IMR-90 (cell line): ENCODE data around the gene TGFBR2. TPM values are rescaled to one million over a fixed set of nuclear protein-coding genes. Genes with fewer than 3 reads are reported as not detected.

Experiments
- ATAC-seq: fragments of 200-7000 bp; cut with Tn5 transposase; 2 replicates; pipeline ENCODE4 v1.9.1; 2020; ENCODE audit warnings: low read depth, mild to moderate bottlenecking, moderate library complexity
- BruUV-seq: library from RNA; stranded (reverse); fragments of 400-500 nt; replicated peaks from 2 replicates; lab custom pipeline; 2021; lab: Mats Ljungman, UMichigan
- CTCF ChIA-PET: fragments of 300-600 bp; formaldehyde crosslinking; extraction: SDS; loops from one replicate; lab custom pipeline; 2021; ENCODE audit warnings: antibody characterized with exemption; lab: Yijun Ruan, JAX
- POLR2A ChIA-PET: fragments of 300-600 bp; sonication (Branson Sonifier 250); formaldehyde crosslinking; loops from one replicate; lab custom pipeline; 2022; ENCODE audit warnings: antibody characterized with exemption; ENCODE audit not compliant: unreplicated experiment; lab: Charles Lee
- DNase-seq: peaks from one replicate; pipeline ENCODE4 v3.0.0; 2013
- H2AFZ ChIP-seq: replicated peaks from 2 replicates; pipeline ENCODE3; 2013; ENCODE audit warnings: low read length, mild to moderate bottlenecking; ENCODE audit not compliant: poor library complexity
- H2AK5ac ChIP-seq: 2 replicates; pipeline ENCODE4 v1.6.1; 2013; ENCODE audit warnings: low read depth, low read length, inconsistent platforms
- H2AK9ac ChIP-seq: replicated peaks from 2 replicates; pipeline ENCODE3; 2013; ENCODE audit warnings: mild to moderate bottlenecking, low read depth, low read length, moderate library complexity; ENCODE audit not compliant: poor library complexity
- H2BK120ac ChIP-seq: 2 replicates; pipeline ENCODE4 v1.6.1; 2013; ENCODE audit warnings: low read depth, low read length, inconsistent platforms
- H2BK15ac ChIP-seq: 3 replicates; pipeline ENCODE4 v1.6.1; 2013; ENCODE audit warnings: low read depth, low read length, inconsistent platforms
- H2BK20ac ChIP-seq: 2 replicates; pipeline ENCODE4 v1.6.1; 2013; ENCODE audit warnings: low read depth, mild to moderate bottlenecking, inconsistent platforms, low read length, moderate library complexity
- H2BK5ac ChIP-seq: 2 replicates; pipeline ENCODE4 v1.6.1; 2013; ENCODE audit warnings: mild to moderate bottlenecking, low read depth, low read length, inconsistent platforms; ENCODE audit not compliant: poor library complexity, severe bottlenecking
- H3K14ac ChIP-seq: replicated peaks from 2 replicates; pipeline ENCODE4 v1.6.1; 2013; ENCODE audit warnings: low read depth, low read length, inconsistent platforms
- H3K18ac ChIP-seq: 2 replicates; pipeline ENCODE4 v1.6.1; 2013; ENCODE audit warnings: low read depth, low read length, control low read depth
- H3K23ac ChIP-seq: 2 replicates; pipeline ENCODE4 v1.6.1; 2013; ENCODE audit warnings: low read depth, low read length, inconsistent platforms
- H3K27ac ChIP-seq: 2 replicates; pipeline ENCODE4 v1.5.1; 2013; ENCODE audit warnings: mild to moderate bottlenecking, control low read depth, low read length; ENCODE audit not compliant: insufficient read depth
- H3K27me3 ChIP-seq: 2 replicates; pipeline ENCODE4 v1.6.1; 2013; ENCODE audit warnings: low read length; ENCODE audit not compliant: control insufficient read depth, insufficient read depth
- H3K36me3 ChIP-seq: 2 replicates; pipeline ENCODE4 v1.6.1; 2013; ENCODE audit warnings: low read length, mixed read lengths; ENCODE audit not compliant: control insufficient read depth, insufficient read depth
- H3K4ac ChIP-seq: 2 replicates; pipeline ENCODE4 v1.6.1; 2013; ENCODE audit warnings: low read depth, low read length, inconsistent platforms
- H3K4me1 ChIP-seq: 2 replicates; pipeline ENCODE4 v1.6.1; 2013; ENCODE audit warnings: low read length, mixed read lengths; ENCODE audit not compliant: control insufficient read depth, insufficient read depth
- H3K4me2 ChIP-seq: 2 replicates; pipeline ENCODE4 v1.6.1; 2013; ENCODE audit warnings: low read depth, mild to moderate bottlenecking, control low read depth, low read length, moderate library complexity
- H3K4me3 ChIP-seq: 2 replicates; pipeline ENCODE4 v1.5.1; 2013; ENCODE audit warnings: low read depth, mild to moderate bottlenecking, control low read depth, low read length, moderate library complexity; ENCODE audit not compliant: insufficient read depth
- H3K56ac ChIP-seq: 2 replicates; pipeline ENCODE4 v1.6.1; 2013; ENCODE audit warnings: low read length, inconsistent platforms; ENCODE audit not compliant: insufficient read depth; ENCODE audit errors: extremely low read depth
- H3K79me1 ChIP-seq, 2 experiments: 2 replicates each; pipeline ENCODE4 v1.6.1; 2013; ENCODE audit warnings: low read length in 2 of 2, inconsistent platforms in 1 of 2, low read depth in 1 of 2
- H3K9ac ChIP-seq: 2 replicates; pipeline ENCODE4 v1.6.1; 2013; ENCODE audit warnings: low read depth, low read length, control low read depth
- H3K9me1 ChIP-seq: 2 replicates; pipeline ENCODE4 v1.6.1; 2013; ENCODE audit warnings: low read length, inconsistent platforms; ENCODE audit not compliant: insufficient read depth
- H3K9me3 ChIP-seq: 2 replicates; pipeline ENCODE4 v1.6.1; 2013; ENCODE audit warnings: low read length; ENCODE audit not compliant: control insufficient read depth, insufficient read depth
- H4K20me1 ChIP-seq: 2 replicates; pipeline ENCODE4 v1.6.1; 2013; ENCODE audit warnings: low read length, inconsistent platforms; ENCODE audit not compliant: insufficient read depth
- H4K5ac ChIP-seq: 2 replicates; pipeline ENCODE4 v1.6.1; 2013; ENCODE audit warnings: mild to moderate bottlenecking, low read depth, low read length, control low read depth
- H4K8ac ChIP-seq, 2 experiments: 2 replicates each; pipeline ENCODE4 v1.6.1; 2013; ENCODE audit warnings: low read depth in 2 of 2, low read length in 2 of 2, control low read depth in 1 of 2, inconsistent platforms in 1 of 2
- H4K91ac ChIP-seq: 2 replicates; pipeline ENCODE4 v1.6.1; 2013; ENCODE audit warnings: low read depth, low read length, inconsistent platforms; ENCODE audit not compliant: insufficient read depth
- FOS ChIP-seq: fragments of 150-350 bp; IDR thresholded peaks from 2 replicates; pipeline ENCODE4 v1.6.1; 2016; ENCODE audit warnings: low read depth, low read length
- MAZ ChIP-seq: IDR thresholded peaks from 2 replicates; pipeline ENCODE4 v1.6.1; 2012; ENCODE audit warnings: low read depth, mild to moderate bottlenecking, low read length, improper control_type of control experiment, moderate library complexity, borderline replicate concordance
- MXI1 ChIP-seq: IDR thresholded peaks from 2 replicates; pipeline ENCODE4 v1.6.1; 2012; ENCODE audit warnings: low read depth, mild to moderate bottlenecking, low read length, moderate library complexity, borderline replicate concordance
- NFE2L2 ChIP-seq: fragments of 150-350 bp; IDR thresholded peaks from 2 replicates; pipeline ENCODE4 v1.6.1; 2016; ENCODE audit warnings: low read depth, mild to moderate bottlenecking, low read length
- RAD21 ChIP-seq: IDR thresholded peaks from 2 replicates; pipeline ENCODE4 v1.6.1; 2012; ENCODE audit warnings: low read length, improper control_type of control experiment
- WGBS, 2 experiments: methylation state at CpG; one replicate each; pipeline versions ENCODE4 v1.1.5 to v1.1.7; 2013; ENCODE audit warnings: missing lambda C conversion rate in 2 of 2; ENCODE audit not compliant: insufficient read length in 1 of 2; ENCODE audit errors: extremely low coverage in 2 of 2; 5-methylcytosine and 5-hydroxymethylcytosine counted together
- dilution Hi-C: fragments of 300-500 bp; cut with HindIII; formaldehyde crosslinking; loops from one replicate; pipeline ENCODE4 v1.14.3; 2018; ENCODE audit warnings: low sequenced_read_pairs; ENCODE audit not compliant: unreplicated experiment
- in situ Hi-C: fragments of 300-500 bp; cut with MboI; formaldehyde crosslinking; loops from 3 replicates; pipeline ENCODE4 v1.14.3; 2019; ENCODE audit warnings: low sequenced_read_pairs, inconsistent platforms, mixed read lengths
- intact Hi-C: fragments of 100-400 bp; cut with micrococcal nuclease; formaldehyde crosslinking; loops from 2 replicates; pipeline ENCODE4 v1.10.0; 2022
- polyA plus RNA-seq, 3 experiments: library from polyadenylated mRNA; depleted of rRNA; stranded (reverse); fragments of >200 nt; gene quantifications; 2 replicates each; pipeline ENCODE4 v1.2.3, GENCODE V29; 2012; ENCODE audit warnings: low replicate concordance in 1 of 3
- total RNA-seq: library from RNA; depleted of rRNA; stranded (reverse); fragments of >200 nt; gene quantifications from 2 replicates; pipeline ENCODE4 v1.2.3, GENCODE V29; 2012
- TF ChIP-seq, protein P1 (sequence below): fragments of 150-350 bp; IDR thresholded peaks from 2 replicates; pipeline ENCODE4 v1.6.1; 2017; ENCODE audit warnings: mild to moderate bottlenecking, antibody characterized with exemption, low read length, low read depth

Gene TGFBR2
- total and polyA plus RNA-seq, 2 of the 4 experiments (the other 2 are of a cell fraction) = 63.7 to 87.5 TPM

GRCh38 chr3:30607032-30607833 lies 832 bp downstream of the TGFBR2 start:
- peak overlapping the region; percentile 93 for H3K9ac ChIP-seq
- no peak for DNase-seq
- peaks cover 9% of the 10 kb centered on the region for H3K4me1 ChIP-seq
- peak overlapping the region; percentile 96 for H3K27ac ChIP-seq
- ATAC-seq = peak; percentile 7
- H3K18ac ChIP-seq = peak overlapping the region; percentile 85
- H3K23ac ChIP-seq = peak overlapping the region; percentile 97
- BruUV-seq = no TSS peak
- H2BK15ac ChIP-seq = peak overlapping the region; percentile 84; the same call in 2 of the 3 replicates
- peak overlapping the region; percentile 90 for H4K91ac ChIP-seq
- dilution Hi-C loops (no loop called here), intact Hi-C loops (loop anchor here (1.0 to 5.0 kb wide), 10 partner anchors 52 to 565 kb away; no protein-coding TSS in a partner anchor), in situ Hi-C loops (no loop called here)
- H4K5ac ChIP-seq = peak overlapping the region; percentile 53
- no peaks in the 10 kb centered on the region for H3K27me3 ChIP-seq
- H3K9me3 ChIP-seq = no peaks in the 10 kb centered on the region
- WGBS, 2 experiments = 0% methylated on average over 7 of the region's 45 CpGs; no CpG with 5 or more reads in 1 of the 2 experiments
- peak overlapping the region; percentile 79 for H3K56ac ChIP-seq
- peak overlapping the region; percentile 92 for H3K4me2 ChIP-seq
- H2AK9ac ChIP-seq = peak overlapping the region; percentile 96
- H2AK5ac ChIP-seq = peak overlapping the region; percentile 90
- TF ChIP-seq, protein P1, sequence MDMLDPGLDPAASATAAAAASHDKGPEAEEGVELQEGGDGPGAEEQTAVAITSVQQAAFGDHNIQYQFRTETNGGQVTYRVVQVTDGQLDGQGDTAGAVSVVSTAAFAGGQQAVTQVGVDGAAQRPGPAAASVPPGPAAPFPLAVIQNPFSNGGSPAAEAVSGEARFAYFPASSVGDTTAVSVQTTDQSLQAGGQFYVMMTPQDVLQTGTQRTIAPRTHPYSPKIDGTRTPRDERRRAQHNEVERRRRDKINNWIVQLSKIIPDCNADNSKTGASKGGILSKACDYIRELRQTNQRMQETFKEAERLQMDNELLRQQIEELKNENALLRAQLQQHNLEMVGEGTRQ = no peak
- no peak; the same call in 1 of the 2 replicates for TF ChIP-seq MAZ
- no peak for TF ChIP-seq FOS
- TF ChIP-seq MXI1 = peak; percentile 60; the same call in 1 of the 2 replicates
- TF ChIP-seq NFE2L2 = no peak
- peak; percentile 4; the same call in 1 of the 2 replicates for TF ChIP-seq RAD21
- H3K9me1 ChIP-seq = peaks cover 6% of the 10 kb centered on the region
- peak overlapping the region; percentile 95 for H2BK120ac ChIP-seq
- H2AFZ ChIP-seq = peak overlapping the region; percentile 96
- H3K36me3 ChIP-seq = no peaks in the 10 kb centered on the region
- peak overlapping the region; percentile 29 for H2BK20ac ChIP-seq
- CTCF ChIA-PET = interaction anchor here (1.1 kb wide), 1 partner anchor 104 kb away, joined by 7 read pairs; no protein-coding TSS in a partner anchor
- peak overlapping the region; percentile 89 for H3K4ac ChIP-seq
- peak overlapping the region; percentile 79 to 84 for H4K8ac ChIP-seq
- peak overlapping the region; percentile 87 for H2BK5ac ChIP-seq
- POLR2A ChIA-PET = interaction anchor here (0.6 to 1.2 kb wide), 2 partner anchors 86 to 408 kb away, joined by 3 to 5 read pairs; no protein-coding TSS in a partner anchor
- H3K4me3 ChIP-seq = peak overlapping the region; percentile 84
- peaks cover 16% of the 10 kb centered on the region; the same call in 1 of the 2 replicates for H4K20me1 ChIP-seq
- H3K14ac ChIP-seq = peak overlapping the region; percentile 89
- H3K79me1 ChIP-seq = peaks cover 8 to 39% of the 10 kb centered on the region in 2 experiments
